OCI-LY3 (cell line): ENCODE measurements around the gene B3GNT4.

Experiments
- EZH2phosphoT487 ChIP-seq: fragments of 200-600 bp; shearing (Covaris generic); IDR thresholded peaks from 2 replicates; pipeline ENCODE4 v1.6.1; 2018; ENCODE audit warnings: antibody characterized with exemption, mixed run types, low read depth
- TF ChIP-seq, protein P1 (sequence below): fragments of 200-600, 300-600 bp; sonication (generic); IDR thresholded peaks from 2 replicates; pipeline ENCODE4 v1.5.1; 2014; ENCODE audit warnings: antibody characterized with exemption, low read length, low read depth

DNA sequence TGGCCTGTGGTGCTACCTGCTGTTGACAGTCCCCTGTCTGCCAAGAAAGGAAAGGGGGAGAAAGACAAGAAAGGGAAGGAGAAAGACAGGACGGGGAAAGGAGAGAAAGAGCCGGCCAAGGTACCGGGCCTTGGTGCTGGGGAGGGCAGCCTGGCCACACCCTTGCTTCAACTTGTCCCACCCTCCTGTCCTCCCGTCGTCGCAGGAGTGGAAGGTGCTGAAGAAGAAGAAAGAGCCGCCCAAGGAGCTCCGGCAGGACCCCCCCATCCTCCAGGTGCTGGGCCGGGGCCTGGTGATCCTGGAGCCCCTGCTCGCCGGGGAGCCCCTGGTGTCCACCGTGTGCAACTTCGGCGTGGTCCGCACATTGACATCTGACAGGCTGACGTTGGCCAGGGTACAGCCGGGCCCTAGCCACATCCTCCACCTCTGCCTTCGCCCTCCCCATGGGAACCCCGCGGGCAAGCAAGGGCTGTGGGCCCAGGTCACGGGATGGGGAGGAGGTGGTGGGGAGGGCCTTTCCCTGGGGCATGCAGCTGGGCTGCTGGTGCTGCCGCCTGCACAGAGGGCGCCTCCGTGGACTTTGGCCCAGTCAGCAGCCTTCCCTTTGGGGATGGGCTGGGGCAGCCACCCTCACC lies 2.9 kb upstream of the B3GNT4 start:
- TF ChIP-seq, protein P1, sequence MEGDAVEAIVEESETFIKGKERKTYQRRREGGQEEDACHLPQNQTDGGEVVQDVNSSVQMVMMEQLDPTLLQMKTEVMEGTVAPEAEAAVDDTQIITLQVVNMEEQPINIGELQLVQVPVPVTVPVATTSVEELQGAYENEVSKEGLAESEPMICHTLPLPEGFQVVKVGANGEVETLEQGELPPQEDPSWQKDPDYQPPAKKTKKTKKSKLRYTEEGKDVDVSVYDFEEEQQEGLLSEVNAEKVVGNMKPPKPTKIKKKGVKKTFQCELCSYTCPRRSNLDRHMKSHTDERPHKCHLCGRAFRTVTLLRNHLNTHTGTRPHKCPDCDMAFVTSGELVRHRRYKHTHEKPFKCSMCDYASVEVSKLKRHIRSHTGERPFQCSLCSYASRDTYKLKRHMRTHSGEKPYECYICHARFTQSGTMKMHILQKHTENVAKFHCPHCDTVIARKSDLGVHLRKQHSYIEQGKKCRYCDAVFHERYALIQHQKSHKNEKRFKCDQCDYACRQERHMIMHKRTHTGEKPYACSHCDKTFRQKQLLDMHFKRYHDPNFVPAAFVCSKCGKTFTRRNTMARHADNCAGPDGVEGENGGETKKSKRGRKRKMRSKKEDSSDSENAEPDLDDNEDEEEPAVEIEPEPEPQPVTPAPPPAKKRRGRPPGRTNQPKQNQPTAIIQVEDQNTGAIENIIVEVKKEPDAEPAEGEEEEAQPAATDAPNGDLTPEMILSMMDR, result no peak
- no peak for TF ChIP-seq EZH2phosphoT487
